ENCODE data around the gene CHRDL2.
A peak's percentile ranks its signal among the peaks of the same experiment; 100 is the strongest.

CHRDL2 gene

GRCh38 chr11:74703211-74703610 is 28.0 kb downstream of the CHRDL2 start:
- no peaks in the 10 kb centered on the region for H3K4me1 ChIP-seq (ENCODE audit: control insufficient read depth, insufficient read depth, low read length)
- POLR2A ChIA-PET = no interaction called here
- CTCF ChIA-PET = interaction anchor here (0.6 to 7.2 kb wide), 21 partner anchors 9 to 544 kb away, joined by 3 to 103 read pairs (median 5); no protein-coding TSS in a partner anchor

GRCh38 chr11:74702383-74703007 is 28.7 kb downstream of the CHRDL2 start:
- ChIA-PET POLR2A (interaction anchor here (0.5 kb wide), 1 partner anchor 28 kb away, joined by 3 read pairs; no protein-coding TSS in a partner anchor), CTCF (interaction anchor here (0.6 to 7.2 kb wide), 46 partner anchors 8 to 545 kb away, joined by 3 to 103 read pairs (median 4); no protein-coding TSS in a partner anchor)
- Histone ChIP-seq H3K4me3 (ENCODE audit: low read depth, low read length) (no peak overlapping the region), H3K36me3 (ENCODE audit: control insufficient read depth in 2 of 2, insufficient read depth in 1 of 2, low read length in 2 of 2) (no peaks in the 10 kb centered on the region), H3K4me1 (ENCODE audit: control insufficient read depth, insufficient read depth, low read length) (no peaks in the 10 kb centered on the region), H3K27ac (ENCODE audit: extremely low read depth, low read depth, low read length) (no peak overlapping the region), H3K9me3 (ENCODE audit: control insufficient read depth, insufficient read depth, low read depth, low read length) (no peaks in the 10 kb centered on the region)
- TF ChIP-seq ZNF174 (tag by site-specific recombination; IDR thresholded peaks at IDR 0.05) (no peak), CTCF (tag by site-specific recombination; IDR thresholded peaks at IDR 0.05) (peak; percentile 59; the same call in 1 of the 2 replicates), ZNF654 (tag by site-specific recombination; IDR thresholded peaks at IDR 0.05; ENCODE audit: low read depth) (peak; percentile 37)

More at GRCh38 chr11:74703211-74703610, 28.0 kb downstream of the CHRDL2 start:
- Histone ChIP-seq H3K9me3 (ENCODE audit: control insufficient read depth, insufficient read depth, low read depth, low read length) (no peaks in the 10 kb centered on the region), H3K4me3 (ENCODE audit: low read depth, low read length) (no peak overlapping the region), H3K36me3 (ENCODE audit: control insufficient read depth in 2 of 2, insufficient read depth in 1 of 2, low read length in 2 of 2) (no peaks in the 10 kb centered on the region), H3K27ac (ENCODE audit: extremely low read depth, low read depth, low read length) (no peak overlapping the region)
- TF ChIP-seq ZNF274 (IDR thresholded peaks at IDR 0.05; ENCODE audit: low read length) (no peak), ZNF274 (tag by site-specific recombination; IDR thresholded peaks at IDR 0.05; ENCODE audit: borderline replicate concordance) (no peak), ZNF350 (tag by site-specific recombination; IDR thresholded peaks at IDR 0.05) (no peak), ZNF404 (tag by site-specific recombination; IDR thresholded peaks at IDR 0.05) (no peak), WT1 (tag by site-specific recombination; IDR thresholded peaks at IDR 0.05) (no peak), ZNF174 (tag by site-specific recombination; IDR thresholded peaks at IDR 0.05) (no peak), ZNF548 (tag by site-specific recombination; IDR thresholded peaks at IDR 0.05) (no peak), ZSCAN5A (tag by site-specific recombination; IDR thresholded peaks at IDR 0.05) (no peak), ZNF175 (tag by site-specific recombination; IDR thresholded peaks at IDR 0.05) (no peak)

- ChIA-PET CTCF (interaction anchor here (0.6 to 7.2 kb wide), 21 partner anchors 8 to 1199 kb away, joined by 3 to 103 read pairs (median 5); no protein-coding TSS in a partner anchor), POLR2A (interaction anchor here (0.6 kb wide), 1 partner anchor 25 kb away, joined by 5 read pairs; no protein-coding TSS in a partner anchor)
- no peak for TF ChIP-seq ZNF555 (tag by site-specific recombination; conservative IDR thresholded peaks at IDR 0.05)
- TF ChIP-seq ZNF544 (tag by site-specific recombination; IDR thresholded peaks at IDR 0.05) = no peak
- H3K9me3 ChIP-seq (ENCODE audit: control insufficient read depth, insufficient read depth, low read depth, low read length) = no peaks in the 10 kb centered on the region
- no peak overlapping the region for H3K4me3 ChIP-seq (ENCODE audit: low read depth, low read length)
- H3K4me1 ChIP-seq (ENCODE audit: control insufficient read depth, insufficient read depth, low read length) = no peaks in the 10 kb centered on the region
- H3K36me3 ChIP-seq (ENCODE audit: control insufficient read depth in 2 of 2, insufficient read depth in 1 of 2, low read length in 2 of 2) = no peaks in the 10 kb centered on the region
- no peak overlapping the region for H3K27ac ChIP-seq (ENCODE audit: extremely low read depth, low read depth, low read length)
Observed at GRCh38 chr11:74701351-74701750, 29.9 kb downstream of the CHRDL2 start.
